ENCODE results near the gene GRB10.
A peak's percentile ranks its signal among the peaks of the same experiment; 100 is the strongest.

The GRB10 gene

DNA sequence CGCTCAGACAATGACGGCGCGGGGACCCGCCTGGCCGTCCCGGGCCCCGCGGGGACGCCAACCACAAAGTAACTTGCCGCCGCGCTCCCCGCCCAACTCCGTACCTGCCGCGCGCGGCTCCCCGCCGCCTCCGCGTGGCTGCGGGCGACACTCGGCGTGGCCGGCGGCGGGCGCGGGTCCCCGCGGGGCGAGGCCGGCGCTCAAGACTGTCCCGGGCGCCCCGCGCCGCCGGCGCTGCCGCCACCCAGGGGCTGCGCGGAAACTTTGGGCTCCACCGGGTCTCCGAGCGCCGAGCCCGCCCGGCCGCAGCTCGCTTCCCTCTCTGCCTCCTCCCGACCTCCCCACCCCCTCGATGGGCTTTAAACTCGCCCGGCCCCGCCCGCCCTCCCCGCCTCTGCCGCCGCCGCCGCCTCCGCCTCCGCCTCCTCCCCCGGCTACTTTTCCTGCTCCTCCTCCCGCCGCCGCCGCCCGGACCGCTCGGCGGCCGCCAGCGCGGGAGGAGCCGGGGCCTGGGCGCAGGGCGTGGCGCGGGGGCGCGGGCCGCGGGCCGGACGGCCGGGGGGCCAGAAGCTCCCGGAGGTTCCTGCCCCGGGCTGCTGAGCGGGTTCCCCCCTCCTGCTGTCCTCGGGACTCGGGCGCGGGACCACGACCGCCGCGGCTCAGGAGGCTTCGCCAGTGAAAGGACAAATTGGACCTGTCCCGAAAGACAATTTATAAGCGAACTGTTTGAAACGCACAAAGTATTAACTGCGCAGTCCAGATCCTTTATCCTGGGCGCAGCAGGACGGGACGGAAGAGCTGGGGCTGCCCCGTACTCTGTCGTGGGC is 10.6 kb upstream of the GRB10 start:
- H3K4me1 ChIP-seq, result no peaks in the 10 kb centered on the region
- H3K4me3 ChIP-seq (ENCODE audit: low read depth, low read length), result no peak overlapping the region
- H3K4me2 ChIP-seq (ENCODE audit: low read length), result peak overlapping the region; percentile 74
- no peaks in the 10 kb centered on the region for H3K27me3 ChIP-seq (ENCODE audit: control insufficient read depth, insufficient read depth, low read length)
- TF ChIP-seq, protein P1, sequence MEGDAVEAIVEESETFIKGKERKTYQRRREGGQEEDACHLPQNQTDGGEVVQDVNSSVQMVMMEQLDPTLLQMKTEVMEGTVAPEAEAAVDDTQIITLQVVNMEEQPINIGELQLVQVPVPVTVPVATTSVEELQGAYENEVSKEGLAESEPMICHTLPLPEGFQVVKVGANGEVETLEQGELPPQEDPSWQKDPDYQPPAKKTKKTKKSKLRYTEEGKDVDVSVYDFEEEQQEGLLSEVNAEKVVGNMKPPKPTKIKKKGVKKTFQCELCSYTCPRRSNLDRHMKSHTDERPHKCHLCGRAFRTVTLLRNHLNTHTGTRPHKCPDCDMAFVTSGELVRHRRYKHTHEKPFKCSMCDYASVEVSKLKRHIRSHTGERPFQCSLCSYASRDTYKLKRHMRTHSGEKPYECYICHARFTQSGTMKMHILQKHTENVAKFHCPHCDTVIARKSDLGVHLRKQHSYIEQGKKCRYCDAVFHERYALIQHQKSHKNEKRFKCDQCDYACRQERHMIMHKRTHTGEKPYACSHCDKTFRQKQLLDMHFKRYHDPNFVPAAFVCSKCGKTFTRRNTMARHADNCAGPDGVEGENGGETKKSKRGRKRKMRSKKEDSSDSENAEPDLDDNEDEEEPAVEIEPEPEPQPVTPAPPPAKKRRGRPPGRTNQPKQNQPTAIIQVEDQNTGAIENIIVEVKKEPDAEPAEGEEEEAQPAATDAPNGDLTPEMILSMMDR (IDR thresholded peaks at IDR 0.05), result no peak
- H3K36me3 ChIP-seq (ENCODE audit: control insufficient read depth, insufficient read depth, low read length), result no peaks in the 10 kb centered on the region
- H3K27ac ChIP-seq, result no peak overlapping the region
- no peaks in the 10 kb centered on the region for H3K9me3 ChIP-seq (ENCODE audit: control insufficient read depth, low read length)
- H2AFZ ChIP-seq, result peak overlapping the region; percentile 72
- H3K9ac ChIP-seq, result no peak overlapping the region
- H3K79me2 ChIP-seq, result peaks cover 6% of the 10 kb centered on the region

DNA sequence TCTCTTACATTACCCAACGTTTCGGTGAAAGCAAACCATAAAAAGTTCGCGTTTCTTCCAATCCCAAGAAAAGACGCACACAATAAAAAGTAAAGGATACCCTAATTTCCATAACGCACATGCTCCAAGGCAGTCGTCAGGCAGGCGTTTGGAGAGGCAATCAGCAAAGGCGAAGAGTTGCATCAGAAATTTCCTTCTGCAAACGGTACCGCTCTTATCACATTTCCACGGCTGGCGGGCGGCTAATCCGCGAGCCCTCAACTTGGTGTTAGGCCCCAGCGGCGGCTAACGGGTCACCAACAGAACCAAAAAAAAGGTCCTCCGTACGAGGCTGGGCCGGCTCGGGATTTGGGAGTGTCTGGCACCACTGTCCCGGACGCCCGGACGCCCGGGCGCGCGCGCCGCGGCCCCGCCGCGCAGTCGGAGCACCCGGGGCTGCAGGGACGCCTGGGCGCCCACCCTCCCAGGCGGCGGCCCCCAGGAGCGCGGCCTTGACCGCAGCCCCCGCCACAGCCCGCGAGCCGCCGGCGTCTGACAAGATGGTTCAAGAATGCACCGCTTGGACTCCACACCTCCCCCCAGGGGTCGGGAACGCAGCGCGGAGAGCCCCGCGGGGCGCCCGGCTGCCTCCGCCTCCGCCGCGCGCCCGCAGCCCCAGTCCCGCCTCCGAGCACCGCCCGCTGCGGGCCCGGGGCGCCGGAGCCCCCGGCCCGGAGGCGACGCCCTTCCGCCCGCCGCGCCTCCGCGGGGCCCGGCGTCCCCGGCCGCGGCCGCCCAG is 9.8 kb upstream of the GRB10 start:
- Histone ChIP-seq H3K36me3 (ENCODE audit: control insufficient read depth, insufficient read depth, low read length) (no peaks in the 10 kb centered on the region), H2AFZ (peak overlapping the region; percentile 51), H3K9ac (no peak overlapping the region), H3K27ac (no peak overlapping the region), H3K4me2 (ENCODE audit: low read length) (peak overlapping the region; percentile 41), H3K4me3 (ENCODE audit: low read depth, low read length) (peak overlapping the region; percentile 32), H3K27me3 (ENCODE audit: control insufficient read depth, insufficient read depth, low read length) (no peaks in the 10 kb centered on the region), H3K9me3 (ENCODE audit: control insufficient read depth, low read length) (no peaks in the 10 kb centered on the region), H3K4me1 (no peaks in the 10 kb centered on the region), H3K79me2 (peaks cover 6% of the 10 kb centered on the region)
- TF ChIP-seq, protein P1 (IDR thresholded peaks at IDR 0.05), result no peak

DNA sequence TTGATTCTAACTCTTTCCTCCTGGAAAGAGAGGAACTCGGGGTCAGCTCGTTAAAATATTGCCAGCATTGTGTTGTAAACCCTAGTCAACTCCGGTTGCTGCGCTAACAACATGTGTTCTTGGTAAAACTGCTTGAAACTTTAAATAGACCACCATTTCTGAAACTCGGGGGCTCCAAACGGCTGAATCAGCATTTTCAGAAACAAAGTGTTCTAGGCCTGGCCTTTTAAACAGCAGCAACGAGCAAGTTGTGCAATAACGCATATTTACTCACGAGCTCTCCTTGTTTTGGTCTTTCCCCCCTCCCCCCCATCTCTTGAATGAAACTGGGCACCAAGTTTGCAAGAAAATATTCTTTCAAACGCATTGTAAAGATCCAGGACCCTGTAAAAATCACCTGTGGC is 9.2 kb upstream of the GRB10 start:
- Histone ChIP-seq H3K36me3 (ENCODE audit: control insufficient read depth, insufficient read depth, low read length) (no peaks in the 10 kb centered on the region), H3K79me2 (peaks cover 6% of the 10 kb centered on the region), H3K27ac (no peak overlapping the region), H3K27me3 (ENCODE audit: control insufficient read depth, insufficient read depth, low read length) (no peaks in the 10 kb centered on the region), H3K4me1 (no peaks in the 10 kb centered on the region), H3K9me3 (ENCODE audit: control insufficient read depth, low read length) (no peaks in the 10 kb centered on the region), H2AFZ (peak overlapping the region; percentile 51), H3K4me2 (ENCODE audit: low read length) (no peak overlapping the region), H3K9ac (no peak overlapping the region), H3K4me3 (ENCODE audit: low read depth, low read length) (peak overlapping the region; percentile 32)
- TF ChIP-seq, protein P1 (IDR thresholded peaks at IDR 0.05), result no peak

DNA sequence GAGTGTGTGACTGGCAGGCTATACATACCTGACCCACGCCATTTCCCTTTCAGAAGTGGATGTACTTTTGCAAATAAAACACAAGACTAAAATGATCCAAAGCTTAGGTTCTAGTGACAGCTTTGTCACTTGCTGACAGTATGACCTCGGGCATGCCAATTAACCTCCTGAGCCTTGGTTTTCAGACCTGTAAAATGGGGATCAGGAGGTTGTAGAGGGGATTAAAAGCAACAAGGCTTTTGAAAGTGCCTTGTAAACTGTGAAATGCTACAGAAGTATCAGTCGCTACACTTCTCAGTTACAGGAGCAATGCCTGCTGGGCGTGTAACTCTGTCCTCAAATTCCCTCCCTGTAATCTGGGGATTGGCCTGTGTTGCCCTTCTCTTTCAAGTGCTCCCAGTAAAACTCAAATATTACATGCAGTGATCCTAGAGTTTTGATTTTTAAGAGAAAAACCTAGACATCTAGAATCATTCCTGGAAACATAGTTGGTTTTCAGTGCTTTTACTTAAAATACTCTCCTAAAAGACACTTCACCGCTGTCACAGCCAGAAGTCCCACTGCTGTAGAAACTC is 8.8 kb upstream of the GRB10 start:
- Histone ChIP-seq H3K4me2 (ENCODE audit: low read length) (no peak overlapping the region), H3K79me2 (peaks cover 6% of the 10 kb centered on the region), H2AFZ (no peak overlapping the region), H3K9me3 (ENCODE audit: control insufficient read depth, low read length) (no peaks in the 10 kb centered on the region), H3K36me3 (ENCODE audit: control insufficient read depth, insufficient read depth, low read length) (no peaks in the 10 kb centered on the region), H3K27me3 (ENCODE audit: control insufficient read depth, insufficient read depth, low read length) (no peaks in the 10 kb centered on the region), H3K27ac (no peak overlapping the region), H3K4me1 (no peaks in the 10 kb centered on the region), H3K4me3 (ENCODE audit: low read depth, low read length) (peak overlapping the region; percentile 32), H3K9ac (no peak overlapping the region)
- TF ChIP-seq, protein P1 (IDR thresholded peaks at IDR 0.05), result no peak
